ENCODE results near the gene KCTD1. TPM values are rescaled to one million over a fixed set of nuclear protein-coding genes. Genes with fewer than 3 reads are reported as not detected.

Gene KCTD1
- total RNA-seq, 1 donor from 2014 or later, result 17.1 TPM

- H3K4me3 Mint-ChIP-seq, result no peak overlapping the region
- no peak overlapping the region for H3K9ac ChIP-seq
- no peaks in the 10 kb centered on the region for H4K20me1 ChIP-seq (ENCODE audit: low read depth)
- H3K27me3 Mint-ChIP-seq (ENCODE audit: insufficient read depth, low read depth), result no peaks in the 10 kb centered on the region
- peaks cover 29% of the 10 kb centered on the region for H3K4me1 Mint-ChIP-seq
- H3K27me3 ChIP-seq, result peaks cover 24% of the 10 kb centered on the region
- no peaks in the 10 kb centered on the region for H3K9me3 ChIP-seq (ENCODE audit: low read depth)
- no peak overlapping the region for H3K4me2 ChIP-seq
- H2AFZ ChIP-seq (replicated peaks), result no peak overlapping the region
- H3K4me3 ChIP-seq, result no peak overlapping the region
- DNase-seq (ENCODE audit: low spot score), result no peak
- peaks cover 7% of the 10 kb centered on the region for H3F3A ChIP-seq (ENCODE audit: low read depth)
- no peaks in the 10 kb centered on the region for H3K9me3 Mint-ChIP-seq
- no peak overlapping the region for H3K27ac Mint-ChIP-seq
- H3K36me3 ChIP-seq, result no peaks in the 10 kb centered on the region
- H3K4me1 ChIP-seq, result peaks cover 12% of the 10 kb centered on the region
- TF ChIP-seq, protein P1, sequence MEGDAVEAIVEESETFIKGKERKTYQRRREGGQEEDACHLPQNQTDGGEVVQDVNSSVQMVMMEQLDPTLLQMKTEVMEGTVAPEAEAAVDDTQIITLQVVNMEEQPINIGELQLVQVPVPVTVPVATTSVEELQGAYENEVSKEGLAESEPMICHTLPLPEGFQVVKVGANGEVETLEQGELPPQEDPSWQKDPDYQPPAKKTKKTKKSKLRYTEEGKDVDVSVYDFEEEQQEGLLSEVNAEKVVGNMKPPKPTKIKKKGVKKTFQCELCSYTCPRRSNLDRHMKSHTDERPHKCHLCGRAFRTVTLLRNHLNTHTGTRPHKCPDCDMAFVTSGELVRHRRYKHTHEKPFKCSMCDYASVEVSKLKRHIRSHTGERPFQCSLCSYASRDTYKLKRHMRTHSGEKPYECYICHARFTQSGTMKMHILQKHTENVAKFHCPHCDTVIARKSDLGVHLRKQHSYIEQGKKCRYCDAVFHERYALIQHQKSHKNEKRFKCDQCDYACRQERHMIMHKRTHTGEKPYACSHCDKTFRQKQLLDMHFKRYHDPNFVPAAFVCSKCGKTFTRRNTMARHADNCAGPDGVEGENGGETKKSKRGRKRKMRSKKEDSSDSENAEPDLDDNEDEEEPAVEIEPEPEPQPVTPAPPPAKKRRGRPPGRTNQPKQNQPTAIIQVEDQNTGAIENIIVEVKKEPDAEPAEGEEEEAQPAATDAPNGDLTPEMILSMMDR (IDR thresholded peaks at IDR 0.05), result no peak
- TF ChIP-seq EZH2 (IDR thresholded peaks at IDR 0.05) (no peak), EZH2phosphoT487 (IDR thresholded peaks at IDR 0.05) (no peak)
- no peak overlapping the region for H3K27ac ChIP-seq
- H3K36me3 Mint-ChIP-seq, result peaks cover 6% of the 10 kb centered on the region
- H3K79me2 ChIP-seq (ENCODE audit: low read depth), result no peaks in the 10 kb centered on the region
Observed at GRCh38 chr18:26568926-26569665, 20.7 kb upstream of the KCTD1 start.

- no peak for TF ChIP-seq EZH2phosphoT487 (IDR thresholded peaks at IDR 0.05)
- TF ChIP-seq EZH2 (IDR thresholded peaks at IDR 0.05), result no peak
- TF ChIP-seq, protein P1 (IDR thresholded peaks at IDR 0.05), result no peak
- H3K27ac ChIP-seq, result no peak overlapping the region
- Mint-ChIP-seq H3K4me3 (no peak overlapping the region), H3K27me3 (ENCODE audit: insufficient read depth, low read depth) (no peaks in the 10 kb centered on the region), H3K36me3 (peaks cover 11% of the 10 kb centered on the region), H3K27ac (no peak overlapping the region), H3K9me3 (peaks cover 3% of the 10 kb centered on the region), H3K4me1 (peaks cover 29% of the 10 kb centered on the region)
- H3K79me2 ChIP-seq (ENCODE audit: low read depth), result no peaks in the 10 kb centered on the region
- H4K20me1 ChIP-seq (ENCODE audit: low read depth), result no peaks in the 10 kb centered on the region
- peaks cover 18% of the 10 kb centered on the region for H3K27me3 ChIP-seq
- H3K9me3 ChIP-seq (ENCODE audit: low read depth), result no peaks in the 10 kb centered on the region
- peaks cover 12% of the 10 kb centered on the region for H3K4me1 ChIP-seq
- no peak overlapping the region for H3K9ac ChIP-seq
- H3K4me2 ChIP-seq, result no peak overlapping the region
- peaks cover 7% of the 10 kb centered on the region for H3F3A ChIP-seq (ENCODE audit: low read depth)
- no peak overlapping the region for H3K4me3 ChIP-seq
- H3K36me3 ChIP-seq, result no peaks in the 10 kb centered on the region
- H2AFZ ChIP-seq (replicated peaks), result no peak overlapping the region
- no peak for DNase-seq (ENCODE audit: low spot score)
Observed at GRCh38 chr18:26568513-26568912, 20.2 kb upstream of the KCTD1 start.

- Histone ChIP-seq H3K79me2 (ENCODE audit: low read depth) (no peaks in the 10 kb centered on the region), H3K27me3 (peaks cover 17% of the 10 kb centered on the region), H3K9me3 (ENCODE audit: low read depth) (no peaks in the 10 kb centered on the region), H3K36me3 (no peaks in the 10 kb centered on the region), H3K27ac (no peak overlapping the region), H2AFZ (replicated peaks) (no peak overlapping the region), H3K9ac (no peak overlapping the region), H3F3A (ENCODE audit: low read depth) (peaks cover 7% of the 10 kb centered on the region), H3K4me3 (no peak overlapping the region), H3K4me2 (no peak overlapping the region), H4K20me1 (ENCODE audit: low read depth) (no peaks in the 10 kb centered on the region), H3K4me1 (peaks cover 12% of the 10 kb centered on the region)
- peak; percentile 40 for DNase-seq (ENCODE audit: low spot score)
- H3K27ac Mint-ChIP-seq, result no peak overlapping the region
- TF ChIP-seq EZH2phosphoT487 (IDR thresholded peaks at IDR 0.05) (no peak), EZH2 (IDR thresholded peaks at IDR 0.05) (no peak)
- TF ChIP-seq, protein P1 (IDR thresholded peaks at IDR 0.05), result no peak
- H3K9me3 Mint-ChIP-seq, result peaks cover 12% of the 10 kb centered on the region
- H3K4me3 Mint-ChIP-seq, result no peak overlapping the region
- peaks cover 22% of the 10 kb centered on the region for H3K36me3 Mint-ChIP-seq
- H3K27me3 Mint-ChIP-seq (ENCODE audit: insufficient read depth, low read depth), result peaks cover 4% of the 10 kb centered on the region
- H3K4me1 Mint-ChIP-seq, result peaks cover 29% of the 10 kb centered on the region
Observed at GRCh38 chr18:26566874-26567555, 18.7 kb upstream of the KCTD1 start.

Data from neural progenitor cell (in vitro differentiated cells).